ENCODE results near the gene CLEC4G. TPM values are rescaled to one million over a fixed set of nuclear protein-coding genes. Genes with fewer than 3 reads are reported as not detected.

The CLEC4G gene
- total RNA-seq, 2 experiments from 2014 or later, result not detected

GRCh38 chr19:7689165-7689564, 42.7 kb downstream of the CLEC4G start:
- no peaks in the 10 kb centered on the region for H3K4me1 Mint-ChIP-seq
- ATAC-seq (ENCODE audit: low read depth), result no peak

GRCh38 chr19:7687177-7687576, 44.7 kb downstream of the CLEC4G start:
- ATAC-seq (ENCODE audit: low read depth) (no peak), DNase-seq (no peak)
- no peak overlapping the region for H3K4me3 Mint-ChIP-seq
- H3K36me3 Mint-ChIP-seq, result peaks cover 5% of the 10 kb centered on the region
- POLR2A ChIA-PET, result interaction anchor here (0.6 kb wide), 1 partner anchor 430 kb away, joined by 5 read pairs; no protein-coding TSS in a partner anchor
- H3K27me3 Mint-ChIP-seq, result no peaks in the 10 kb centered on the region
- no peaks in the 10 kb centered on the region for H3K9me3 Mint-ChIP-seq
- H3K4me1 Mint-ChIP-seq, result no peaks in the 10 kb centered on the region
- no peak overlapping the region for H3K27ac Mint-ChIP-seq

More at GRCh38 chr19:7689165-7689564, 42.7 kb downstream of the CLEC4G start:
- Mint-ChIP-seq H3K27ac (no peak overlapping the region), H3K4me3 (no peak overlapping the region), H3K9me3 (no peaks in the 10 kb centered on the region), H3K36me3 (peaks cover 3% of the 10 kb centered on the region), H3K27me3 (no peaks in the 10 kb centered on the region)
- POLR2A ChIA-PET, result no interaction called here
- DNase-seq, result no peak

GRCh38 chr19:7685546-7686445, 46.1 kb downstream of the CLEC4G start:
- Mint-ChIP-seq H3K4me1 (peaks cover 2% of the 10 kb centered on the region), H3K36me3 (peaks cover 7% of the 10 kb centered on the region), H3K4me3 (no peak overlapping the region), H3K27ac (no peak overlapping the region), H3K27me3 (no peaks in the 10 kb centered on the region), H3K9me3 (no peaks in the 10 kb centered on the region)
- no peak for ATAC-seq (ENCODE audit: low read depth)
- POLR2A ChIA-PET, result interaction anchor here (0.5 to 1.0 kb wide), 2 partner anchors 21 to 535 kb away, joined by 3 read pairs; no protein-coding TSS in a partner anchor
- DNase-seq, result no peak

- H3K4me3 Mint-ChIP-seq, result peak overlapping the region; percentile 94
- no peaks in the 10 kb centered on the region for H3K9me3 Mint-ChIP-seq
- ATAC-seq (ENCODE audit: low read depth) (no peak), DNase-seq (no peak)
- POLR2A ChIA-PET, result no interaction called here
- H3K36me3 Mint-ChIP-seq, result peaks cover 7% of the 10 kb centered on the region
- peak overlapping the region; percentile 95 for H3K27ac Mint-ChIP-seq
- peaks cover 24% of the 10 kb centered on the region for H3K4me1 Mint-ChIP-seq
- H3K27me3 Mint-ChIP-seq, result peaks cover 4% of the 10 kb centered on the region
These were observed 49.6 kb downstream of the CLEC4G start for GRCh38 chr19:7682175-7682855.

- ATAC-seq (ENCODE audit: low read depth), result peak; percentile 49
- Mint-ChIP-seq H3K4me1 (peaks cover 31% of the 10 kb centered on the region), H3K9me3 (no peaks in the 10 kb centered on the region), H3K36me3 (peaks cover 7% of the 10 kb centered on the region), H3K27ac (peak overlapping the region; percentile 95), H3K27me3 (peaks cover 11% of the 10 kb centered on the region), H3K4me3 (peak overlapping the region; percentile 94)
- POLR2A ChIA-PET, result interaction anchor here (0.5 to 2.2 kb wide), 16 partner anchors 11 to 512 kb away, joined by 3 to 16 read pairs (median 5); partner anchors contain the start of genes PET100, RETN, STXBP2 and XAB2
- peak; percentile 72 for DNase-seq
These were observed 50.4 kb downstream of the CLEC4G start for GRCh38 chr19:7681340-7682174.

GRCh38 chr19:7680606-7681339, 51.1 kb downstream of the CLEC4G start, which contains the start of gene TRAPPC5:
Gene TRAPPC5, plus strand, starts transcription at chr19:7680833. Its CDS starts 1,421 bp downstream, at chr19:7682254.
- Mint-ChIP-seq H3K4me3 (peak within 1 kb of the TSS; percentile 94), H3K36me3 (peaks cover 7% of the 10 kb centered on the region), H3K27me3 (peaks cover 13% of the 10 kb centered on the region), H3K4me1 (peaks cover 39% of the 10 kb centered on the region), H3K27ac (peak within 1 kb of the TSS; percentile 95), H3K9me3 (no peaks in the 10 kb centered on the region)
- ATAC-seq (ENCODE audit: low read depth) (peak; percentile 70), DNase-seq (peak; percentile 97)
- POLR2A ChIA-PET, result interaction anchor here (0.5 to 2.2 kb wide), 17 partner anchors 10 to 513 kb away, joined by 3 to 16 read pairs (median 4); partner anchors contain the start of genes PET100, RETN, STXBP2 and XAB2

GRCh38 chr19:7679771-7680605, 51.9 kb downstream of the CLEC4G start:
- ATAC-seq (ENCODE audit: low read depth) (no peak), DNase-seq (no peak)
- Mint-ChIP-seq H3K27ac (peak overlapping the region; percentile 95), H3K4me3 (peak overlapping the region; percentile 94), H3K9me3 (no peaks in the 10 kb centered on the region), H3K36me3 (peaks cover 4% of the 10 kb centered on the region), H3K27me3 (peaks cover 13% of the 10 kb centered on the region), H3K4me1 (peaks cover 40% of the 10 kb centered on the region)
- POLR2A ChIA-PET, result interaction anchor here (0.7 to 2.2 kb wide), 11 partner anchors 10 to 514 kb away, joined by 3 to 16 read pairs (median 6); partner anchors contain the start of genes PET100, RETN, STXBP2 and XAB2

GRCh38 chr19:7678971-7679751, 52.7 kb downstream of the CLEC4G start:
- Mint-ChIP-seq H3K27me3 (peaks cover 13% of the 10 kb centered on the region), H3K4me1 (peaks cover 45% of the 10 kb centered on the region)
- ATAC-seq (ENCODE audit: low read depth), result peak; percentile 50

More at GRCh38 chr19:7678971-7679751, 52.7 kb downstream of the CLEC4G start:
- H3K36me3 Mint-ChIP-seq, result peaks cover 4% of the 10 kb centered on the region
- H3K27ac Mint-ChIP-seq, result peak overlapping the region; percentile 74
- H3K4me3 Mint-ChIP-seq, result peak overlapping the region; percentile 61
- H3K9me3 Mint-ChIP-seq, result no peaks in the 10 kb centered on the region
- POLR2A ChIA-PET, result interaction anchor here (0.9 kb wide), 2 partner anchors 31 to 50 kb away, joined by 3 to 4 read pairs; partner anchors contain the start of genes PET100 and XAB2
- DNase-seq, result peak; percentile 51
